IgD-negative memory B cell (primary cell): ENCODE data around the gene SCIMP. TPM values are rescaled to one million over a fixed set of nuclear protein-coding genes. Genes with fewer than 3 reads are reported as not detected.
"Not testable (repeated sequence)": the region's sequence is repeated elsewhere in the genome, so short reads cannot be mapped to it uniquely, and the experiment has no call there.

Experiments
- H3K27ac Mint-ChIP-seq, 3 donors: one replicate each; pipeline ENCODE4 v1.8.0; 2020 to 2022; ENCODE audit warnings: mild to moderate bottlenecking in 3 of 3, mixed read lengths in 3 of 3, moderate library complexity in 1 of 3
- H3K27me3 Mint-ChIP-seq: one replicate; pipeline ENCODE4 v1.8.0; 2021; ENCODE audit warnings: mixed read lengths
- H3K36me3 Mint-ChIP-seq: one replicate; pipeline ENCODE4 v1.8.0; 2020; ENCODE audit warnings: mild to moderate bottlenecking, mixed read lengths
- H3K4me1 Mint-ChIP-seq, 3 donors: one replicate each; pipeline ENCODE4 v1.8.0; 2020 to 2022; ENCODE audit warnings: mixed read lengths in 3 of 3, mild to moderate bottlenecking in 1 of 3
- H3K4me3 Mint-ChIP-seq, 4 donors: one replicate each; pipeline ENCODE4 v1.8.0; 2020 to 2022; ENCODE audit warnings: mild to moderate bottlenecking in 4 of 4, mixed read lengths in 4 of 4, moderate library complexity in 3 of 4
- H3K9me3 Mint-ChIP-seq, 3 donors: one replicate each; pipeline ENCODE4 v1.8.0; 2020 to 2021; ENCODE audit warnings: mixed read lengths in 3 of 3, mild to moderate bottlenecking in 1 of 3
- polyA plus RNA-seq: library from polyadenylated mRNA; unstranded; fragments of 300-500 nt; fragmentation: Illumina TruSeq; gene quantifications from one replicate; pipeline ENCODE4 v1.2.3, GENCODE V29; 2021

Gene SCIMP
- polyA plus RNA-seq, 1 donor from 2014 or later = 325 TPM

- Mint-ChIP-seq H3K36me3 (peaks cover 17% of the 10 kb centered on the region), H3K27me3 (no peaks in the 10 kb centered on the region), H3K4me3 (peak overlapping the region in 2 of 4 donors; percentile 3 to 27), H3K4me1 (peaks cover 35 to 45% (median 40%) of the 10 kb centered on the region in 3 donors), H3K27ac (peak overlapping the region in 2 of 3 donors; percentile 73 to 77), H3K9me3 (no peaks in the 10 kb centered on the region)
Measured at GRCh38 chr17:5219536-5219935, 15.1 kb downstream of the SCIMP start.

GRCh38 chr17:5217562-5217961 lies 17.1 kb downstream of the SCIMP start:
- Mint-ChIP-seq H3K36me3 (peaks cover 14% of the 10 kb centered on the region), H3K4me1 (peaks cover 32 to 38% (median 37%) of the 10 kb centered on the region in 3 donors), H3K27ac (peak overlapping the region in 1 of 3 donors; percentile 55)
- not testable (repeated sequence) for H3K9me3 Mint-ChIP-seq, H3K27me3 Mint-ChIP-seq, H3K4me3 Mint-ChIP-seq

GRCh38 chr17:5211458-5211857 lies 23.2 kb downstream of the SCIMP start:
- Mint-ChIP-seq H3K27ac (peak overlapping the region; percentile 88 to 94 (median 90)), H3K27me3 (no peaks in the 10 kb centered on the region), H3K4me1 (peaks cover 55 to 65% (median 65%) of the 10 kb centered on the region in 3 donors), H3K36me3 (peaks cover 23% of the 10 kb centered on the region), H3K4me3 (peak overlapping the region; percentile 30 to 92 (median 70)), H3K9me3 (no peaks in the 10 kb centered on the region)

GRCh38 chr17:5210614-5211252 lies 23.9 kb downstream of the SCIMP start:
- Mint-ChIP-seq H3K4me3 (peak overlapping the region in 3 of 4 donors; percentile 50 to 92 (median 89)), H3K27ac (peak overlapping the region; percentile 88 to 94 (median 90)), H3K4me1 (peaks cover 61 to 62% (median 61%) of the 10 kb centered on the region in 3 donors), H3K36me3 (peaks cover 23% of the 10 kb centered on the region), H3K9me3 (no peaks in the 10 kb centered on the region), H3K27me3 (no peaks in the 10 kb centered on the region)

DNA sequence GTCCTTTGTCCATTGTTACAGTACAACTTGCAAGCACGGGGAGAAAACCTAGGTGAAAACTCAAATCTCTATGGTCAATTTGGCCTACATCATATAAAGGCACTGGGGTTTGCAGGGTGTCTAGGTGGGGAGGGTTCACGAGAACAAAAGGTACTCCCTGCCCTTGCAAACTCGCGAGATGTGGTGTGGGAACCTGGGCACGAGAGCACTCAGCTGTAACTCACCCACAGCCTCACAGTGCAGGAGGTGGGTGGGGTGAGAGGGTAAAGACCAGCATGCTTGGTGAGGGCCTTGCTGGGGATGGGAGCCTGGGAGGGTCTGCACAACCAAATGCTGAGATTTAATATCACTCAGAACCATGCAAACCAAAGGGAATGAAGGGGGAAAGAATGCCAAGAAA lies 24.6 kb downstream of the SCIMP start:
- Mint-ChIP-seq H3K27ac (peak overlapping the region; percentile 88 to 94 (median 90)), H3K9me3 (no peaks in the 10 kb centered on the region), H3K4me1 (peaks cover 61% of the 10 kb centered on the region in 3 donors), H3K27me3 (no peaks in the 10 kb centered on the region), H3K4me3 (peak overlapping the region; percentile 41 to 92 (median 70)), H3K36me3 (peaks cover 23% of the 10 kb centered on the region)

- no peaks in the 10 kb centered on the region for H3K27me3 Mint-ChIP-seq
- H3K27ac Mint-ChIP-seq = peak overlapping the region; percentile 88 to 94 (median 90)
- peaks cover 20% of the 10 kb centered on the region for H3K36me3 Mint-ChIP-seq
- peak overlapping the region in 2 of 4 donors; percentile 5 to 92 for H3K4me3 Mint-ChIP-seq
- no peaks in the 10 kb centered on the region for H3K9me3 Mint-ChIP-seq
- H3K4me1 Mint-ChIP-seq = peaks cover 57 to 61% (median 57%) of the 10 kb centered on the region in 3 donors
Measured at GRCh38 chr17:5209396-5209795, 25.3 kb downstream of the SCIMP start.

GRCh38 chr17:5203908-5204294 lies 30.8 kb downstream of the SCIMP start:
- peaks cover 0 to 3% (median 2%) of the 10 kb centered on the region in 3 donors for H3K9me3 Mint-ChIP-seq
- H3K36me3 Mint-ChIP-seq = peaks cover 26% of the 10 kb centered on the region
- peak overlapping the region; percentile 62 to 90 (median 66) for H3K27ac Mint-ChIP-seq
- H3K27me3 Mint-ChIP-seq = no peaks in the 10 kb centered on the region
- H3K4me1 Mint-ChIP-seq = peaks cover 34 to 50% (median 42%) of the 10 kb centered on the region in 3 donors
- H3K4me3 Mint-ChIP-seq = peak overlapping the region in 1 of 4 donors; percentile 31

GRCh38 chr17:5203178-5203907 lies 31.3 kb downstream of the SCIMP start:
- H3K4me3 Mint-ChIP-seq = peak overlapping the region in 1 of 4 donors; percentile 9
- peaks cover 23% of the 10 kb centered on the region for H3K36me3 Mint-ChIP-seq
- no peaks in the 10 kb centered on the region for H3K27me3 Mint-ChIP-seq
- peaks cover 33 to 50% (median 42%) of the 10 kb centered on the region in 3 donors for H3K4me1 Mint-ChIP-seq
- peak overlapping the region in 2 of 3 donors; percentile 66 to 90 for H3K27ac Mint-ChIP-seq
- peaks cover 0 to 3% (median 2%) of the 10 kb centered on the region in 3 donors for H3K9me3 Mint-ChIP-seq

GRCh38 chr17:5201011-5201410 lies 33.6 kb downstream of the SCIMP start:
- Mint-ChIP-seq H3K27me3 (no peaks in the 10 kb centered on the region), H3K27ac (peak overlapping the region; percentile 55 to 88 (median 81)), H3K9me3 (peaks cover 0 to 3% (median 2%) of the 10 kb centered on the region in 3 donors), H3K4me3 (peak overlapping the region in 2 of 4 donors; percentile 76 to 77), H3K36me3 (peaks cover 15% of the 10 kb centered on the region), H3K4me1 (peaks cover 28 to 45% (median 42%) of the 10 kb centered on the region in 3 donors)

DNA sequence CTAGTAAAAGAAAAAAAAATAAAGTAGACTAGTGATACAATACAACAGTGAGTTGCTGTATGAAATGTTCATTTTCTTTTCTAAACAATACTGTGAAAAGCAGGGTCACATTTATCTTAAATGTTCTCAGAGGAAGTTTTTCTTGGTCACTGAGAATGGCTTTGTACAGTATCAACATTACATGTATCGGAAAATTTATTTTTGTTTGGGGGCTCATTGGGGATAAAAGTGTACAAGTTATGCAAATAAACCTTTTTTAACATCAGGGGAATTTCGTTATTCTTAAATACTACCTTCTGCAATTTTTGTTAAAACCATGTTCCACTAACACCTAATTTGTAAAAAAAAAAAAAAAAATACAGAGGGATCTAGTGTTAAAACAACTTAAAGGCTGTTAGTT lies 34.3 kb downstream of the SCIMP start:
- peaks cover 28 to 44% (median 42%) of the 10 kb centered on the region in 3 donors for H3K4me1 Mint-ChIP-seq
- peak overlapping the region; percentile 55 to 88 (median 81) for H3K27ac Mint-ChIP-seq
- peaks cover 0 to 3% (median 2%) of the 10 kb centered on the region in 3 donors for H3K9me3 Mint-ChIP-seq
- no peaks in the 10 kb centered on the region for H3K27me3 Mint-ChIP-seq
- peak overlapping the region in 3 of 4 donors; percentile 67 to 77 (median 76) for H3K4me3 Mint-ChIP-seq
- peaks cover 15% of the 10 kb centered on the region for H3K36me3 Mint-ChIP-seq

- Mint-ChIP-seq H3K36me3 (peaks cover 8% of the 10 kb centered on the region), H3K4me3 (peak overlapping the region in 3 of 4 donors; percentile 81 to 87 (median 82)), H3K4me1 (peaks cover 28 to 37% (median 36%) of the 10 kb centered on the region in 3 donors), H3K27ac (peak overlapping the region; percentile 23 to 90 (median 66)), H3K9me3 (no peaks in the 10 kb centered on the region), H3K27me3 (no peaks in the 10 kb centered on the region)
Measured at GRCh38 chr17:5198472-5198871, 36.2 kb downstream of the SCIMP start.

GRCh38 chr17:5194346-5194745 lies 40.3 kb downstream of the SCIMP start:
- peaks cover 2% of the 10 kb centered on the region for H3K36me3 Mint-ChIP-seq
- H3K9me3 Mint-ChIP-seq = peaks cover 0 to 5% (median 0%) of the 10 kb centered on the region in 3 donors
- no peaks in the 10 kb centered on the region for H3K27me3 Mint-ChIP-seq
- H3K4me1 Mint-ChIP-seq = peaks cover 27 to 36% (median 29%) of the 10 kb centered on the region in 3 donors
- H3K4me3 Mint-ChIP-seq = peak overlapping the region in 2 of 4 donors; percentile 27 to 55
- H3K27ac Mint-ChIP-seq = peak overlapping the region in 1 of 3 donors; percentile 46

DNA sequence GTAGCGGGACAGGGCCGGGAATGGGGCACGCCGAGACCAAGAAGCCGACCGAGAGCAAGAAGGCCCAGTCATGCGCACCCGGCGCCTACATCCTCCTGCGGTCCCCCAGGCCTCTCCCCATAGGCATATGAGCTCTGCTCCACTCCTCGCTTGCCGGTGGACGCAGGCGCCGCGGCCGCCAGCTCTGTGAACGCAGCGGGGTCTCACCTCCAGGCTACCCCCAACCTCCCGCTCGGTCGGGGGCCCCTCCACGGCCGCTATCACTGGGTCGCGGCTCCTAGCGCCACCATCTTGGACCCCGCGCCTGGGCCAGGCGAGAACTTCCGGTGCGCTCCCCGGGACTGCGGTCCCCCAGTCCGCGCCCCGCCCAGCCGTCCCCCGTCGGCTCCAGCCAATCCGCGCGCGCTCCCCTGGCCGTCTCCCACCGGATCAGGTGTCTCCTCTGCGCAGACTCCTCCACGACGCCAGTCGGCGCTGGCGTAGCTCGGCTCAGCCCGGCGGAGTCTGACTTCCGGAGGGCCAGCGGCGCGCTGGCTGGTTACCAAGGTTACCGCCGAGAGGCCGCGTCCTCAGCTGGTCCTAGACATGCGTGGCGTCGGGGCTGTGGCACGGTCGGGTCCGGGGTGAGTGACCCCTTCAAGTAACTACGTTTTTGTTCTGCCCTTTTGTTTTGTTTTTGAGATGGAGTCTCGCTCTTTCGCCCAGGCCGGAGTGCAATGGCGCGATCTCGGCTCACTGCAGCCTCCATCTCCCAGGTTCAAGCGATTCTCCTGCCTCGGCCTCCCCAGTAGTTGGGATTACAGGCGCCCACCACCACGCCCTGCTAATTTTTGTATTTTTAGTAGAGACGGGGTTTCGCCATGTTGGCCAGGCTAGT lies 42.9 kb downstream of the SCIMP start, which contains the start of gene ZNF594:
ZNF594 (minus strand) TSS at position 328 of the 877 bp plus-strand sequence. CDS start 7,612 bp downstream, outside the sequence.
- peaks cover 12% of the 10 kb centered on the region for H3K36me3 Mint-ChIP-seq
- peak within 1 kb of the TSS; percentile 93 to 96 (median 96) for H3K27ac Mint-ChIP-seq
- peaks cover 15 to 22% (median 18%) of the 10 kb centered on the region in 3 donors for H3K4me1 Mint-ChIP-seq
- H3K9me3 Mint-ChIP-seq = peaks cover 6 to 13% (median 7%) of the 10 kb centered on the region in 3 donors
- H3K4me3 Mint-ChIP-seq = peak within 1 kb of the TSS; percentile 91 to 98 (median 94)
- no peaks in the 10 kb centered on the region for H3K27me3 Mint-ChIP-seq

GRCh38 chr17:5184288-5184687 lies 50.4 kb downstream of the SCIMP start:
- H3K4me1 Mint-ChIP-seq = peaks cover 0 to 4% (median 0%) of the 10 kb centered on the region in 3 donors
- H3K4me3 Mint-ChIP-seq = peak overlapping the region in 1 of 4 donors; percentile 5
- H3K27me3 Mint-ChIP-seq = no peaks in the 10 kb centered on the region
- peaks cover 13 to 46% (median 34%) of the 10 kb centered on the region in 3 donors for H3K9me3 Mint-ChIP-seq
- no peak overlapping the region for H3K27ac Mint-ChIP-seq
- peaks cover 24% of the 10 kb centered on the region for H3K36me3 Mint-ChIP-seq
